GM18517 (cell line): ENCODE data around the gene ANKRD2.

Experiments
- ATAC-seq: cut with Tn5 transposase; IDR thresholded peaks from one replicate; pipeline ENCODE4 v1.9.1; 2021; ENCODE audit warnings: mild to moderate bottlenecking, moderate library complexity; ENCODE audit not compliant: unreplicated experiment

Gene ANKRD2

DNA sequence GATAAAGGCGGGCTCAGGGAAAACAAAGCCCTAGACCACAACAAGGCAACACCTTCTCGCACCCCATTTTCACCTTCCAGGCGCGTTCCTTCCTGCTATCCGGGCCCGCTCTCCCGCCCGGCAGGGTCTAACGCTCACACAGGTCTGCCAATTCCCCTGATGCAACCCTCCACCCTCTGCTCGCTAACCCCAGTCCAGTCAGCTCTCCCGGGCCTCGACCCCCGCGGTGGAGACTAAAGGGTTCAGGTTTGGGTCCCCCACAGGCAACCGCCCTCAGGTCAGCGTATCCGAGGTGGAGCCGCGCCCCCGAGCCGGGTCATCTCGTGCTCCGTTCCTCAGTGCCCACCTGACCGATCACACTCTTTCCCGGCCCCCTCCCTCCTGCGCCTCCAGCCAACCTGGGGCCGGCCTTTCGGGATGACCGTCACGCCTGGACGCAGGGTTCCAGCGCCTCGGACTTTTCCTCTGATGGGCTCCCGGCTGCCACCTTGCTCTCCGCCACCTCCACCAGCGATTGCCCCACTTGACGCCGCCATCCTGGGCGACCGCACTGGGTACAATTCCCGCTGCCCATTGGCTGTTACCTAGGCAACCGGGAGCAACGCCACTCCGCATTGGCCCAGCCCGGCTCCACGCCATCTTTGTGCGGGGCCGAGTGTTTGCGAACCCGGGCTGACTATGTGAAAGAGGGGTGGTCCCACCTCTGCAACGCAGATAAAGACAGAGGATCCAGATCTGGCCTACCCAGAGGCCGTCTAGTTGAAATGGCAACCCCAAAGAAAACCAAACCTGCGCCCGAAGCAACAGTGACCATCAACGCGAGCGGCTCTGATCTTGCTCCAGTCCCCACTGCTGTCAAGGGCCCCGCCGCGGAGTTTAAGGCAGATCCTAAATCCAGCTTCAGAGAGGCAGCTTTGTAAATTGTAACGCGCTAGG, 60.6 kb downstream of the ANKRD2 start, which contains the start of gene MORN4:
MORN4 (minus strand) TSS at position 552 of the 936 bp plus-strand sequence. CDS start 13,847 bp downstream, outside the sequence.
- ATAC-seq, result peak; percentile 95
